Measurements from ENCODE around the gene DHRS9.

DHRS9 gene

GRCh38 chr2:169136885-169137534 lies 67.6 kb downstream of the DHRS9 start (continued):
- TF ChIP-seq ZBTB44 (tag by site-specific recombination; IDR thresholded peaks at IDR 0.05) (no peak), ZNF175 (tag by site-specific recombination; IDR thresholded peaks at IDR 0.05) (no peak), ZNF341 (tag by site-specific recombination; IDR thresholded peaks at IDR 0.05; ENCODE audit: low read depth) (no peak), INSM2 (tag by site-specific recombination; IDR thresholded peaks at IDR 0.05) (no peak), ZNF670 (tag by site-specific recombination; IDR thresholded peaks at IDR 0.05; ENCODE audit: low read depth) (no peak), ZNF302 (tag by site-specific recombination; IDR thresholded peaks at IDR 0.05; ENCODE audit: low read depth) (no peak)

- no peaks in the 10 kb centered on the region for H3K4me1 ChIP-seq (ENCODE audit: control insufficient read depth, insufficient read depth, low read length)
- H3K4me3 ChIP-seq (ENCODE audit: low read depth, low read length) = no peak overlapping the region
- H3K27ac ChIP-seq (ENCODE audit: extremely low read depth, low read depth, low read length) = no peak overlapping the region
- no peaks in the 10 kb centered on the region for H3K9me3 ChIP-seq (ENCODE audit: control insufficient read depth, insufficient read depth, low read depth, low read length)
- CTCF ChIA-PET = interaction anchor here (0.9 to 3.5 kb wide), 6 partner anchors 12 to 173 kb away, joined by 3 to 29 read pairs (median 4); no protein-coding TSS in a partner anchor
- POLR2A ChIA-PET = no interaction called here
- peaks cover 0 to 24% of the 10 kb centered on the region in 2 experiments; a peak in 1 of 3 replicates for H3K36me3 ChIP-seq (ENCODE audit: control insufficient read depth in 2 of 2, insufficient read depth in 1 of 2, low read length in 2 of 2)
- TF ChIP-seq ZNF843 (tag by site-specific recombination; IDR thresholded peaks at IDR 0.05) (no peak), ZNF26 (tag by site-specific recombination; IDR thresholded peaks at IDR 0.05) (no peak), SCRT2 (tag by site-specific recombination; IDR thresholded peaks at IDR 0.05) (no peak), ZNF23 (tag by site-specific recombination; IDR thresholded peaks at IDR 0.05; ENCODE audit: borderline replicate concordance) (no peak), ZNF777 (tag by site-specific recombination; IDR thresholded peaks at IDR 0.05; ENCODE audit: borderline replicate concordance) (no peak), ZFP69B (tag by site-specific recombination; IDR thresholded peaks at IDR 0.05) (no peak), ZNF514 (tag by site-specific recombination; IDR thresholded peaks at IDR 0.05) (no peak), PRDM4 (tag by site-specific recombination; IDR thresholded peaks at IDR 0.05) (no peak), ZBTB11 (tag by site-specific recombination; conservative IDR thresholded peaks at IDR 0.05; ENCODE audit: low read depth) (no peak), ZNF670 (tag by site-specific recombination; IDR thresholded peaks at IDR 0.05; ENCODE audit: low read depth) (no peak), MZF1 (tag by site-specific recombination; IDR thresholded peaks at IDR 0.05; ENCODE audit: borderline replicate concordance) (no peak), ZNF518A (tag by site-specific recombination; conservative IDR thresholded peaks at IDR 0.05; ENCODE audit: low read depth) (no peak), ZNF433 (tag by site-specific recombination; IDR thresholded peaks at IDR 0.05; ENCODE audit: low read depth) (no peak), ZNF76 (tag by site-specific recombination; IDR thresholded peaks at IDR 0.05; ENCODE audit: borderline replicate concordance, low read depth) (no peak)
Measured at GRCh38 chr2:169137924-169138323, 68.6 kb downstream of the DHRS9 start.

Data from HEK293 (cell line).